Left ventricle myocardium inferior (tissue), 1 donor: ENCODE results near the gene GRIN2A. TPM values are rescaled to one million over a fixed set of nuclear protein-coding genes. Genes with fewer than 3 reads are reported as not detected.

Experiments used
- DNase-seq: peaks from one replicate; pipeline ENCODE4 v3.0.0-alpha.2; 2020
- H3K27ac ChIP-seq: fragments of 200-600 bp; replicated peaks from 2 replicates; pipeline ENCODE4 v1.8.0; 2021
- H3K27me3 ChIP-seq: fragments of 200-600 bp; 2 replicates; pipeline ENCODE4 v1.8.0; 2021; ENCODE audit warnings: low read depth
- H3K36me3 ChIP-seq: fragments of 200-600 bp; 2 replicates; pipeline ENCODE4 v1.8.0; 2021
- H3K4me1 ChIP-seq: fragments of 200-600 bp; 2 replicates; pipeline ENCODE4 v1.8.0; 2021
- H3K4me3 ChIP-seq: fragments of 200-600 bp; 2 replicates; pipeline ENCODE4 v1.8.0; 2021; ENCODE audit warnings: mild to moderate bottlenecking, moderate library complexity
- H3K9me3 ChIP-seq: fragments of 200-600 bp; replicated peaks from 2 replicates; pipeline ENCODE4 v1.8.0; 2021
- CTCF ChIP-seq: fragments of 200-600 bp; IDR thresholded peaks from 2 replicates; pipeline ENCODE4 v1.8.0; 2021; ENCODE audit warnings: antibody characterized with exemption, mild to moderate bottlenecking, borderline replicate concordance
- intact Hi-C: fragments of 100-400 bp; cut with micrococcal nuclease; formaldehyde crosslinking; loops from one replicate; pipeline ENCODE4 v1.11.0; 2022
- long read RNA-seq: library from polyadenylated mRNA; unstranded; transcript quantifications from one replicate; pipeline ENCODE4 v2.0.0, GENCODE V29; 2021
- total RNA-seq: library from RNA; stranded (reverse); fragmentation: NEBNext Ultra II Directional; extraction: Animal tissue kit (Norgen Biotek cat#: 25700); gene quantifications from one replicate; pipeline ENCODE4 v1.2.1, GENCODE V29; 2021
- donor health status: DM: no; HTN: yes; CAD: no; lungs with severe emphysema.

Gene GRIN2A
- total RNA-seq, result 2.4 TPM
- long read RNA-seq, partial matches to known transcripts, result 5 of 9 reads
- long read RNA-seq, other reads (novel, unspliced or antisense), result 4 of 9 reads

DNA sequence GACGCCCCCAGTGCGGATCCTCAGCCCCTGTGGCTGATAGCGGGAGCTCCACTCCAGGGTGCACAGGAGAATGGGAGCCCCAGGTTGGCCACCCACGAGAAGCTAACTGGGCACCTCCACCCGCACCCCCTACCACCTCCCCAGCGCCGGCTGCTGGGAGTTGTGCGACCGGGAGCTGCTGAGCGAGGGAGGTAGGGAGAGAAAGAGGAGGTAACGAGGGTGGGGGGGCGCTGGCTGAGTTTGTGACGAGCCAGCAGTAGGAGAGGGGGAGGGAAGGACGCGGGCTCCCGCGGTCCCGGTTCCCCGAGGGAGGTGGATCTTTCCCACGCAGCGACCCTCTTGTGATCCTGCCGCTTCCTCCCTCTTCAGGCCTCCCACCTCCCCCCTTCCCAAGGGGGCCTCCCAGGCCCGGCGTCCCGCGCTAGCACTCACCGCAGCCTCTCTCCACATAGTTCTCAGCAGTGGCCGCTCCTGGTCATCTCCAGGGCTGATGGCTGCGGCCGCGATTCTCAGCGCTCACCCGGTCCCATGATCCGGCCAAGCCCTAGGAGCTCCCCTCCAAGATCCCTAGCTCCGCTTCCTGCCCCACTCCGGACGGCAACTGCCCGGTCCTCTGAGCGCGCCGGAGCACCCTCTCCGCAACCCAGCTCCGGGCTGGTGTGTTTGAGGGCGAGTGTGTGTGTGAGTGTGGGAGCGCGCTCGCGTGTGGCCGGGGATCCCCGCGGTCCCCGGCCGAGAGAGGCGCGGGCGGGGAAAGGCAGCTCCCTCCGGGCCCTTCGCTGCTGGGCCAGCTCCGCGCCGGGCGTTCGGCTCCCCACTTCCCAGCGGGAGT lies at the start of gene GRIN2A:
Gene GRIN2A (minus strand): TSS at position 207 of the 832 bp plus-strand sequence. CDS start 2,017 bp downstream, outside the sequence.
- Histone ChIP-seq H3K27ac (no peak within 1 kb of the TSS), H3K9me3 (no peaks in the 10 kb centered on the region), H3K4me3 (peak within 1 kb of the TSS; percentile 61), H3K4me1 (peaks cover 27% of the 10 kb centered on the region), H3K27me3 (peaks cover 85% of the 10 kb centered on the region), H3K36me3 (no peaks in the 10 kb centered on the region)
- no peak for TF ChIP-seq CTCF
- no peak for DNase-seq
- intact Hi-C loops, result no loop called here

DNA sequence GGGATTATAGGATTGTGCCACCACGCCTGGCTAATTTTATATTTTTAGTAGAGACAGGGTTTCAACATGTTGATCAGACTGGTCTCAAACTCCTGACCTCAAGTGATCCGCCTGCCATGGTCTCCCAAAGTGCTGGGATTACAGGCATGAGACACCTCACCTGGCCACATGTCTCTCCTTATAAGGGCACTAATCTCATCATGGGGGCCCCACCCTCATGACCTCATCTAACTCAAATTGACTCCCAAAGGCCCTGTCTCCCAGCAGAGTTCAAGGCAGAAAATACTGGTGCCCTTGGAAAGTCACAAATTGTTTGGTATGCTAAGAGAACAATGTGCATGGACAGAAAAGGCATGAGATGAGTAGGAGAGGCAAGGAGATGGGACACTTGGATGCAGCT lies 49.3 kb upstream of the GRIN2A start:
- Histone ChIP-seq H3K4me3 (no peak overlapping the region), H3K27ac (no peak overlapping the region), H3K36me3 (no peaks in the 10 kb centered on the region), H3K4me1 (no peaks in the 10 kb centered on the region), H3K27me3 (peaks cover 51% of the 10 kb centered on the region), H3K9me3 (peaks cover 28% of the 10 kb centered on the region)
- no peak for DNase-seq
- intact Hi-C loops, result no loop called here
- no peak for TF ChIP-seq CTCF

DNA sequence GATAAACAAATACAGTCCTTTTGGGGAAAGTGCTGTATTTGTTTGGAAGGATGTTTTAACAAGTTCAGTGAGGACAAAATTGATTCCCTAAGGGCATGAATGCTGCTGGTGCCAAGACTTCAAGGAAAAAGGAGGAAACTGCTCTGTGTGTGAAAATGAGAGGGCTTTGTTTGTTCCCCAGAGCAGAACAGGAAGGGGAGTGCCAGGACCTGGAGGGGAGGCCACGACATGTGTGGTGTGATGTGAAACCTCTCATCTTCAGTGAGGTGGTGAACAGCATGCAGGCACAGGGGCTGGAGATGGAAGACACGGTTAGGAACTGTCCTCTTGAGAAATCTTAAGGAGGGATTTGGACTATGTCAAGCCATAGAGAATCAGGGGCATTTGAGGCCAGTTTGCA lies 46.6 kb upstream of the GRIN2A start:
- H3K36me3 ChIP-seq, result no peaks in the 10 kb centered on the region
- H3K4me3 ChIP-seq, result no peak overlapping the region
- H3K27me3 ChIP-seq, result peaks cover 52% of the 10 kb centered on the region
- no peaks in the 10 kb centered on the region for H3K4me1 ChIP-seq
- intact Hi-C loops, result no loop called here
- no peak for DNase-seq
- TF ChIP-seq CTCF, result no peak
- no peak overlapping the region for H3K27ac ChIP-seq
- peaks cover 25% of the 10 kb centered on the region for H3K9me3 ChIP-seq

GRCh38 chr16:10226987-10227306 lies 44.7 kb upstream of the GRIN2A start:
- Histone ChIP-seq H3K4me3 (no peak overlapping the region), H3K9me3 (peaks cover 7% of the 10 kb centered on the region), H3K36me3 (no peaks in the 10 kb centered on the region), H3K27me3 (peaks cover 52% of the 10 kb centered on the region), H3K4me1 (no peaks in the 10 kb centered on the region), H3K27ac (no peak overlapping the region)
- DNase-seq, result no peak
- intact Hi-C loops, result no loop called here
- no peak for TF ChIP-seq CTCF

GRCh38 chr16:10226141-10226986 lies 44.1 kb upstream of the GRIN2A start:
- Histone ChIP-seq H3K27ac (no peak overlapping the region), H3K9me3 (peaks cover 1% of the 10 kb centered on the region), H3K4me3 (no peak overlapping the region), H3K4me1 (no peaks in the 10 kb centered on the region), H3K36me3 (no peaks in the 10 kb centered on the region), H3K27me3 (peaks cover 50% of the 10 kb centered on the region)
- TF ChIP-seq CTCF, result no peak
- intact Hi-C loops, result no loop called here
- no peak for DNase-seq
